COLO668 (cell line): ENCODE measurements around the gene TSNAXIP1.
"Not testable (repeated sequence)": the region's sequence is repeated elsewhere in the genome, so short reads cannot be mapped to it uniquely, and the experiment has no call there.

ENCODE experiments used
- DNase-seq: peaks from one replicate; lab custom pipeline; 2025; ENCODE audit not compliant: unreplicated experiment; lab: John Stamatoyannopoulos, UW

The TSNAXIP1 gene

GRCh38 chr16:67833415-67834241 is 26.9 kb downstream of the TSNAXIP1 start:
- peak; percentile 92 for DNase-seq

- no peak for DNase-seq
Observed at GRCh38 chr16:67834242-67834614, 27.5 kb downstream of the TSNAXIP1 start.

- DNase-seq = not testable (repeated sequence)
Observed at GRCh38 chr16:67837190-67837589, 30.5 kb downstream of the TSNAXIP1 start.

GRCh38 chr16:67837811-67838210 is 31.1 kb downstream of the TSNAXIP1 start:
- no peak for DNase-seq

DNA sequence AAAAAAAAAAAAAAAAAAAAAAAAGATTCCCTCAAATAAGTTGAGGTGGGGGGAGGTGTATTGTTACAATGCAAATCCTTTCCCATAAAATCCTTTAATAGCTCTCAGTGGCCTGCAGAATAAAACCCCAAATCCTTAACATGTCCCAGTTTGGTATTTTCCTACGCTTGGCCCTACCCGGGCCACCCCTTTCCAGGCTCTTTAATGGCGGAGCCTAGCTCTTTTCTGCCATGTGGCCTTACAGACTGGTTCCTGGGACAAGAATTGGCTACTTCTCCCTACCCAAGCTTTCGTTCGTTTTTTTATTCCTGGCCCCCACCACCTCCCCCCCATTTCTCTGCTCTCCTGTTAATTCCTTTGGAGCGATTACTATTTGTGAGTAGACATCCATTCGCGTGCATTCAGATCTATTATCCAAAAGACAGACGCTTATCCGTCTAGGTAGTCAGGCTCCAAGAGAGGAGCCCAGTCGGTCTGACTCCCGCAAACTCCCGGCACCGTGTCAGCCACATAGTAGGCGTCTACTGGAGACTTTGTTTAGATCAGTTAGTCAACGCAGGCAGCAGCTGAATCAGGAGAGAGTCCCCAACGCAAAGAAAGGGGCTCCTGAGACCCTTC is 34.6 kb downstream of the TSNAXIP1 start:
- no peak for DNase-seq

DNA sequence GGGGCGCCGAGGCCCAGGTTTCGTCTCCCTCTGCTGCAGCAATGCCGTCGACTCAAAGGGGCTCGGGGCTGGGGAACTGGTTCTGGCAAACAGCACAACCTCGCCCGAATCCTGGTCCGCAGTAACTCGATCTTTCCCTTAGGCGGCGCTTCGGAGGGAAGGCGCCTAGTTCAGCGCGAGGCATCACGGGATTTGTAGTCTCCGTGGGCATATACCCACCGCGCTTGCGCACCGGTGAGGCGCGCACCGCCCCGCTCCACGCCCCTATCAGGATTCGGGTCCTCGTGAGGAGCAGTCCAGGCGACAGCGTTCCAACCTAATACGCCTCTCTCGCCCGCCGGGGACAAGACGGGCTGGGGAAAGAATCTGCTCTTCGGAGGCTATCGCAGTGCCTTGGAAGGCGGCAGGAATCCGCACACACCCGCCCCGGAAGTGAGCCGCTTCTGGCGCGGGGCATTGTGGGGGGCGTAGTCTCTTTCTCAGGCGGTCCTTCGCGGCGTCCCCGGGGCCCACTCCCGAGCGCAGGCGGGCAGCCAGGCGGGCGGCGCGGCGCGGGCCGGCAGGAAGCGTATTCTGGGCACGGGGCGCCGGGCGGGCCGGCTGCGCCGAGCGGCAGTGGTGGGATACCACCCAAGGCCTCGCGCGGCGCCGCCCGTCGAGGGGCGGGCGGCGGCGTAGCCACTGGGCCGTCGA is 35.3 kb downstream of the TSNAXIP1 start, which contains the start of gene THAP11:
TSS of gene THAP11 (plus strand) at position 505 of the 693 bp plus-strand sequence. CDS start 235 bp downstream, outside the sequence.
- peak; percentile 96 for DNase-seq

DNA sequence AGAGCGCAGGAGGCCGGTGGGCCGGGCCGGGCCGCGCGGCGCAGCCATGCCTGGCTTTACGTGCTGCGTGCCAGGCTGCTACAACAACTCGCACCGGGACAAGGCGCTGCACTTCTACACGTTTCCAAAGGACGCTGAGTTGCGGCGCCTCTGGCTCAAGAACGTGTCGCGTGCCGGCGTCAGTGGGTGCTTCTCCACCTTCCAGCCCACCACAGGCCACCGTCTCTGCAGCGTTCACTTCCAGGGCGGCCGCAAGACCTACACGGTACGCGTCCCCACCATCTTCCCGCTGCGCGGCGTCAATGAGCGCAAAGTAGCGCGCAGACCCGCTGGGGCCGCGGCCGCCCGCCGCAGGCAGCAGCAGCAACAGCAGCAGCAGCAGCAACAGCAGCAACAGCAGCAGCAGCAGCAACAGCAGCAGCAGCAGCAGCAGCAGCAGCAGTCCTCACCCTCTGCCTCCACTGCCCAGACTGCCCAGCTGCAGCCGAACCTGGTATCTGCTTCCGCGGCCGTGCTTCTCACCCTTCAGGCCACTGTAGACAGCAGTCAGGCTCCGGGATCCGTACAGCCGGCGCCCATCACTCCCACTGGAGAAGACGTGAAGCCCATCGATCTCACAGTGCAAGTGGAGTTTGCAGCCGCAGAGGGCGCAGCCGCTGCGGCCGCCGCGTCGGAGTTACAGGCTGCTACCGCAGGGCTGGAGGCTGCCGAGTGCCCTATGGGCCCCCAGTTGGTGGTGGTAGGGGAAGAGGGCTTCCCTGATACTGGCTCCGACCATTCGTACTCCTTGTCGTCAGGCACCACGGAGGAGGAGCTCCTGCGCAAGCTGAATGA is 36.0 kb downstream of the TSNAXIP1 start:
- DNase-seq = peak; percentile 79

- DNase-seq = peak; percentile 39
Observed at GRCh38 chr16:67843343-67843765, 36.7 kb downstream of the TSNAXIP1 start.

- DNase-seq = peak; percentile 32
Observed at GRCh38 chr16:67844497-67844896, 37.8 kb downstream of the TSNAXIP1 start.

DNA sequence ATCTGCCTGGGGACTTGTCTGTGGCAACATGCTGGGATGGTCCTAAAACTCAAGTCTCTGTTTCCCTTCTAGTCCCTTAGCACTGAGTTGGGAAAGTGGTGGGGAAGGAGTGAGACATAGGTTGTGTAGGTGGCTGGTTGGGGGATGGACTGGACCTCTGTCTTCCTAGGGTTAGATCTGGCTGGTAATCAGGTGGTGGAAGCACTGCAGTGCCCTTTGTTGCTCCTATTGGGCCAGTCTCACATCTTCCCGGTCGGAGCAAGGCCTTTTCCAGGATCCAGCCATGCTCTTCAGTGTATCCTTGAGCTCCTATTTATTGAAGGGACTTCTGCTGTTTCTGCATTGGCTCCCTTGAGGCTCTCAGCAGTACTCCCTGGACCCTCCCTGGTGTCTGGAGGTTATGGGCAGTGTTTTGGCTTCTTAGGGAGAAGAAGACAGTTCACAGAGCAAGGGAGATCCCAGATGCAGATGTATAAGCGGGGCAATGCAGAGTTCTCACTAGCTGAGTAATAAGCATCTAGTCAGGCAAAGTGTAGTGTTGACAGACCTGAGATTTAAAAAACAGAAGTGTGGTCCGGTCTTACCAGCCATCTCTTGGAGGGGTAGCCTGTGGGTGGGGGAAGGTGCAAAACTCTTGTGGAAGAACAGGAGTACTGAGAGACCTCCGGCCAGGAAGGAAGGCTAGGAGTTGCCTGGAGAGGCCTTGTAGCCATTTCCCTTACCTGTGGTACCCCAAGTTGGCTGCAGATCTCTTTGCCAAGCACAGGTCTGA is 38.8 kb downstream of the TSNAXIP1 start:
- no peak for DNase-seq

DNA sequence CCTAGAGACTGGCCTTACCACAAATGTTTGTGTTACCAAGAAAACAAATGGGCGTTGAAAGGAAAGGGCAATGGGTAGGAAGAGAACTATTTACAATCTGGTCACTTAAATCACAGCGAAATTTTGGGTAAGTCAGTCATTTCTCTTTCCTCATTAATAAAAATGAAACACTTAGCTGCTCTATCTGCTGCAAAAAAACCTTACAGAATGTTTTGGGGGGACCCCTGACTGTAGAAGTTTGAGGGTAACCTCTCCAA is 39.3 kb downstream of the TSNAXIP1 start:
- DNase-seq = no peak

GRCh38 chr16:67846320-67847063 is 39.8 kb downstream of the TSNAXIP1 start, which contains the start of gene NUTF2:
Gene NUTF2 (plus strand): TSS chr16:67846933. CDS start chr16:67865131, 18,198 bp downstream.
- peak; percentile 96 for DNase-seq

- peak; percentile 85 for DNase-seq
Observed at GRCh38 chr16:67847064-67847861, 40.6 kb downstream of the TSNAXIP1 start, which contains the start of gene CENPT. Gene CENPT (minus strand): TSS chr16:67847693. CDS start chr16:67833859, 13,834 bp downstream.

DNA sequence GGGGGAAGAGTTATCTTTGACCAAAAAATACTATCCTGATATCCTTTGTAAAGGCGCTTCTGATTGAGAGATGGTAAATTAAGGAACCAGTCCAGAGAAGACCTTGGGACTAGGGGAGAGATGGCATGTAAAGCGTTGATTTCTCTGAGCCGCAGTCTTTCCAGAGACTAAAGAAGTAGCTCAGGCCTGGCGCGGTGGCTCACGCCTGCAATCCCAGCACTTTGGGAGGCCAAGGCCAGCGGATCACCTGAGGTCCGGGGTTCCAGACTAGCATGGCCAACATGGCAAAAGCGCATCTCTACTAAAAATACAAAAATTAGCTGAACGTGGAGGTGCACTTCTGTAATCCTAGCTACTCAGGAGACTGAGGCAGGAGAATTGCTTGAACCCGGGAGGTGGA is 41.4 kb downstream of the TSNAXIP1 start:
- no peak for DNase-seq

DNA sequence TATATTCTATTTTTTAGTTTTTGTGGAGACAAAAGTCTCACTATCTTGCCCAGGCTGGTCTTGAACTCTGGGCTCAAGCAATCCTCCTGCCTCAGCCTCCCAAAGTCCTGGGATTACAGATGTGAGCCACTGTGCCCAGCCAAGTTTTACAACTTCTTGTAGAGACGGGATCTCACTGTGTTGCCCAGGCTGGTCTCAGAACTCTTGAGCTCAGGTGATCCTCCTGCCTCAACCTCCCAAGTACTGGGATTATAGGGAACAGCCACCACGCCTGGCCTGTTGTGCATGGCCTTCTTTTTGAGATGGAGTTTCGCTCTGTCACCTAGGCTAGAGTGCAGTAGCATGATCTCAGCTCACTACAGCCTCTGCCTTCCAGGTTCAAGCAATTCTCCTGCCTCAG is 47.0 kb downstream of the TSNAXIP1 start:
- no peak for DNase-seq

- no peak for DNase-seq
Observed at GRCh38 chr16:67855789-67856188, 49.1 kb downstream of the TSNAXIP1 start.

- no peak for DNase-seq
Observed at GRCh38 chr16:67856927-67857546, 50.3 kb downstream of the TSNAXIP1 start.

- DNase-seq = peak; percentile 88
Observed at GRCh38 chr16:67857547-67858233, 51.0 kb downstream of the TSNAXIP1 start.
